Psoas muscle (tissue), 8 donors: ENCODE results near the gene RANBP10. TPM values are rescaled to one million over a fixed set of nuclear protein-coding genes. Genes with fewer than 3 reads are reported as not detected.
"Not testable (repeated sequence)": the region's sequence is repeated elsewhere in the genome, so short reads cannot be mapped to it uniquely, and the experiment has no call there.

Experiments
- ATAC-seq, 4 donors: fragments of 200-7000 bp; cut with Tn5 transposase; one replicate each; pipeline ENCODE4 v1.9.1; 2020; ENCODE audit warnings: moderate library complexity in 3 of 4, mild to moderate bottlenecking in 2 of 4
- DNase-seq, 2 donors: peaks; one replicate each; pipeline ENCODE4 v3.0.0-alpha.2; 2020
- H3K27ac ChIP-seq: fragments of 200-600 bp; one replicate; pipeline ENCODE4 v1.8.0; 2022
- H3K27me3 ChIP-seq, 3 donors: fragments of 200-600 bp in 1 of 3; one replicate each; pipeline versions ENCODE4 v1.6.1 to v1.8.0; 2013 to 2022; ENCODE audit warnings: low read length in 2 of 3, mild to moderate bottlenecking in 2 of 3, moderate library complexity in 1 of 3; ENCODE audit not compliant: insufficient read depth in 3 of 3
- H3K36me3 ChIP-seq, 2 donors: fragments of 200-600 bp in 1 of 2; one replicate each; pipeline versions ENCODE4 v1.6.1 to v1.8.0; 2013 to 2022; ENCODE audit warnings: low read depth in 1 of 2, mild to moderate bottlenecking in 1 of 2, moderate library complexity in 1 of 2; ENCODE audit not compliant: insufficient read depth in 1 of 2
- H3K4me1 ChIP-seq: fragments of 200-600 bp; one replicate; pipeline ENCODE4 v1.8.0; 2022
- H3K4me3 ChIP-seq: fragments of 200-600 bp; one replicate; pipeline ENCODE4 v1.8.0; 2022; ENCODE audit warnings: mild to moderate bottlenecking
- H3K9me3 ChIP-seq: fragments of 200-600 bp; one replicate; pipeline ENCODE4 v1.8.0; 2022
- CTCF ChIP-seq: fragments of 200-600 bp; IDR thresholded peaks from one replicate; pipeline ENCODE4 v1.8.0; 2022; ENCODE audit warnings: antibody characterized with exemption
- WGBS, 3 donors: extraction: QIAGEN DNeasy Blood & Tissue Kit; methylation state at CpG; one replicate each; pipeline versions ENCODE4 v1.1.6 to v1.1.7; 2013; 5-methylcytosine and 5-hydroxymethylcytosine counted together
- intact Hi-C, 2 donors: fragments of 100-400 bp; cut with DNase I; formaldehyde crosslinking; loops; one replicate each; pipeline versions ENCODE4 v1.11.0 to v1.14.2; 2022
- polyA plus RNA-seq, 3 donors: library from polyadenylated mRNA; stranded (reverse); fragments of 200-250 nt; gene quantifications; one replicate each; pipeline ENCODE4 v1.2.3, GENCODE V29; 2013
- total RNA-seq, 4 donors: library from RNA; stranded (reverse); fragmentation: NEBNext Ultra II Directional in 2 of 4; extraction: Animal tissue kit (Norgen Biotek cat#: 25700) in 2 of 4; gene quantifications; one replicate each; pipeline versions ENCODE4 v1.2.1 to v1.2.4, GENCODE V29; 2021 to 2023
- donor health status: healthy with polysubstance abuse.
- donor health status: DM: no; HTN: no; CAD: no; lungs with moderate emphysema.
- donor health status: Bipolar disorder and iron deficiency.
- donor health status: healthy.
- donor health status: DM: yes; HTN: yes; CAD: no.
- donor health status: DM: no; HTN: no; CAD: no.
- donor health status: DM: no; HTN: no; CAD: no.
- donor health status: DM: yes; HTN: yes; CAD: no.

Gene RANBP10
- total and polyA plus RNA-seq, 7 donors, result 9.1 to 27.9 (median 17.6) TPM

- Histone ChIP-seq H3K36me3 (peaks cover 0 to 15% of the 10 kb centered on the region in 2 donors), H3K27ac (peak overlapping the region; percentile 50), H3K9me3 (no peaks in the 10 kb centered on the region), H3K4me1 (peaks cover 20% of the 10 kb centered on the region), H3K27me3 (no peaks in the 10 kb centered on the region), H3K4me3 (no peak overlapping the region)
- ATAC-seq (no peak), DNase-seq (no peak)
- 81 to 91% (median 84%) methylated on average over 4 of the region's 4 CpGs for WGBS, 3 donors
- TF ChIP-seq CTCF, result no peak
- intact Hi-C loops, result no loop called here
These were observed 45.5 kb downstream of the RANBP10 start for GRCh38 chr16:67760956-67761230.

- Histone ChIP-seq H3K27ac (peak overlapping the region; percentile 50), H3K27me3 (no peaks in the 10 kb centered on the region), H3K9me3 (no peaks in the 10 kb centered on the region), H3K4me1 (peaks cover 19% of the 10 kb centered on the region), H3K4me3 (no peak overlapping the region), H3K36me3 (peaks cover 0 to 15% of the 10 kb centered on the region in 2 donors)
- intact Hi-C loops, result no loop called here
- peak; percentile 31 to 78 (median 56) for ATAC-seq
- peak in 1 of 2 donors; percentile 64 for DNase-seq
- 53 to 63% (median 53%) methylated on average over 8 of the region's 8 CpGs for WGBS, 3 donors
- no peak for TF ChIP-seq CTCF
These were observed 46.0 kb downstream of the RANBP10 start for GRCh38 chr16:67760206-67760955.

GRCh38 chr16:67758966-67759365 is 47.4 kb downstream of the RANBP10 start:
- no peak for DNase-seq
- intact Hi-C loops, result no loop called here
- WGBS, 3 donors, result 80 to 94% (median 82%) methylated on average over 7 of the region's 7 CpGs
- no peaks in the 10 kb centered on the region for H3K27me3 ChIP-seq
- H3K36me3 ChIP-seq, result peaks cover 0 to 17% of the 10 kb centered on the region in 2 donors
- no peaks in the 10 kb centered on the region for H3K9me3 ChIP-seq
- H3K27ac ChIP-seq, result no peak overlapping the region
- no peak overlapping the region for H3K4me3 ChIP-seq
- ATAC-seq, result no peak
- H3K4me1 ChIP-seq, result peaks cover 19% of the 10 kb centered on the region
- TF ChIP-seq CTCF, result no peak

- no peak for ATAC-seq
- intact Hi-C loops, result no loop called here
- TF ChIP-seq CTCF, result no peak
- H3K4me3 ChIP-seq, result no peak overlapping the region
- no peak for DNase-seq
- 72 to 90% (median 78%) methylated on average over 3 of the region's 3 CpGs for WGBS, 3 donors
- no peaks in the 10 kb centered on the region for H3K9me3 ChIP-seq
- H3K27ac ChIP-seq, result no peak overlapping the region
- H3K27me3 ChIP-seq, result no peaks in the 10 kb centered on the region
- peaks cover 17% of the 10 kb centered on the region for H3K4me1 ChIP-seq
- H3K36me3 ChIP-seq, result peaks cover 0 to 18% of the 10 kb centered on the region in 2 donors
These were observed 48.4 kb downstream of the RANBP10 start for GRCh38 chr16:67758006-67758405.

GRCh38 chr16:67752641-67753040 is 53.7 kb downstream of the RANBP10 start:
- Histone ChIP-seq H3K4me1 (peaks cover 4% of the 10 kb centered on the region), H3K4me3 (no peak overlapping the region), H3K27ac (no peak overlapping the region), H3K27me3 (no peaks in the 10 kb centered on the region), H3K9me3 (no peaks in the 10 kb centered on the region), H3K36me3 (peaks cover 0 to 10% of the 10 kb centered on the region in 2 donors)
- intact Hi-C loops, result no loop called here
- no peak for TF ChIP-seq CTCF
- WGBS, 3 donors, result 59 to 69% (median 65%) methylated on average over 2 of the region's 2 CpGs
- ATAC-seq (no peak), DNase-seq (no peak)

- H3K4me1 ChIP-seq, H3K27ac ChIP-seq, intact Hi-C loops, DNase-seq, H3K9me3 ChIP-seq, H3K27me3 ChIP-seq, H3K4me3 ChIP-seq: not testable (repeated sequence)
- peaks cover 0 to 18% of the 10 kb centered on the region in 2 donors for H3K36me3 ChIP-seq
- peak in 2 of 4 donors; percentile 58 to 71 for ATAC-seq
- 59 to 86% (median 61%) methylated on average over 3 of the region's 3 CpGs for WGBS, 3 donors
These were observed 55.0 kb downstream of the RANBP10 start for GRCh38 chr16:67751331-67751730.
